GM19468 (cell line): ENCODE data around the gene ANKS1B.

Experiments used
- ATAC-seq: cut with Tn5 transposase; IDR thresholded peaks from one replicate; pipeline ENCODE4 v1.9.1; 2021; ENCODE audit warnings: mild to moderate bottlenecking, moderate library complexity, moderate number of reproducible peaks; ENCODE audit not compliant: unreplicated experiment; ENCODE audit errors: extremely low read depth

The ANKS1B gene

GRCh38 chr12:99505805-99506204, 478.9 kb downstream of the ANKS1B start:
- ATAC-seq, result no peak

DNA sequence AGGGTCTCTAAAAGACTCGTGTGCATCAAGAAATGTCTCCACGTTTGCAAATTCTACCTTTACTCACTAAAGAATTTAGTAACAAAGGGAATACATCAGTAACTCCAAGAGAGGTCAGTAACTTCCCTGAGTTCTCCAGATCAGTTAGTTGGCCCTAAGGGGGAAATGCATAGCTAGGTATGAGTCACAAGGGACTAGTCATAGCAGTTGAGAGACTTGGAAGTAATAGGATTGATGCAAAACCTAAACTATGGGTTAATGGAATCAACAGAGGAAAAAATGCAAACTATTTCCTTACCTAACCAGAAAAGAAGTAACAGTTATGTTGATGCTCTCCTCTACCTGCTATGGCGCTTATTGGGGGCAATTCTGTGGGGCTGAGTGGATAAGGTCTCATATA, 486.0 kb downstream of the ANKS1B start:
- ATAC-seq, result no peak

GRCh38 chr12:99495799-99496198, 488.9 kb downstream of the ANKS1B start:
- ATAC-seq, result no peak

GRCh38 chr12:99493197-99493596, 491.5 kb downstream of the ANKS1B start:
- no peak for ATAC-seq

- no peak for ATAC-seq
These were observed 498.5 kb downstream of the ANKS1B start for GRCh38 chr12:99486277-99486676.

GRCh38 chr12:99479149-99479548, 505.6 kb downstream of the ANKS1B start:
- no peak for ATAC-seq

DNA sequence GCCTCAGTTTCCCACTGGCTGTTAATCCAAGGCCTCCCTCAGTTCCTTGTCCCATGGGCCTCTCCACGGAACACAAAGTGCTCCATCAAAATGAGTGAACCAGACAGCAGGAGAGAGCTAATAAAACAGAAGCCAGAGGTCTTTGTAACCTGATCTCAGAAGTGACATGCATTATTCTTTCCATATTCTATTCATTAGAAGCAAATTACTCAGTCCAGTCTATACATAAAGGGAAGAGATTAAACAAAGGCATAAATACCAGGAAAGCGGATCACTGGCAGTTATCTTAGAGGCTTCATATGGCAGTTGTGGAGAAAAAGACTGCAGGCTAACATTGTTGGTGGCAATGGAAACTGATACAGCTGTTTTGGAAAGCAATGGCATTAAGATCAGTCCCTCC, 507.8 kb downstream of the ANKS1B start:
- ATAC-seq, result no peak

DNA sequence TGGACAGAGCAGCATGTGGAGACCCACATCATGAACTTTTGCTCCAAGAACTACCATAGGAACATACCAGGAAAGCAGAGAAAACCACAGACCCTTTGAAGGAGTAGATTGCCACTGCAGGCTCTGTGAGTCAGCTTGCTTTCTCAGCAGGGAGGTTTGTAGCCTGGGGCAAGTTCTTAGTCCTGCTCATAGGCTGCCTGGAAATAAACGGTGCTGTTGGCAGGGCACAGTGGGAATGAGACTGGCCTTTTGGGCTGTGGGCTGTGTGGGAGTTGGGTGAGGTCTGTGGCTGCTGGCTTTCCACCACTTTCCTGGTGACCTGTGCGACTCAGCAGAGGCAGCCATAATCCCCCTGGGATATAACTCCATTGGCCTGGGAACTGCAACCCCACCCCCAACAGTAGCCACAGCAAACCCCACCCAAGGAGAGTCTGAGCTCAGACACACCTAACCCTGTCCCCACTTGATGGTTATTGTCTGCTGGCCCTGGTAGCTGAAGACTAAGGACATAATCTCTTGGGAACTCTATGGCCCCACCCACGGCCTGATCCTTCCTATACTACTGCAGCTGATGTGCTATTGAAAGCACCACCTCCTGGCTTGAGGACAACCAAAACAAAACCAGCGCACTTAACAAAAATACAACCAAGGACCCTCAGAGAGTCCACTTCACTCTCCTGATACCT, 529.2 kb downstream of the ANKS1B start:
- ATAC-seq, result no peak

DNA sequence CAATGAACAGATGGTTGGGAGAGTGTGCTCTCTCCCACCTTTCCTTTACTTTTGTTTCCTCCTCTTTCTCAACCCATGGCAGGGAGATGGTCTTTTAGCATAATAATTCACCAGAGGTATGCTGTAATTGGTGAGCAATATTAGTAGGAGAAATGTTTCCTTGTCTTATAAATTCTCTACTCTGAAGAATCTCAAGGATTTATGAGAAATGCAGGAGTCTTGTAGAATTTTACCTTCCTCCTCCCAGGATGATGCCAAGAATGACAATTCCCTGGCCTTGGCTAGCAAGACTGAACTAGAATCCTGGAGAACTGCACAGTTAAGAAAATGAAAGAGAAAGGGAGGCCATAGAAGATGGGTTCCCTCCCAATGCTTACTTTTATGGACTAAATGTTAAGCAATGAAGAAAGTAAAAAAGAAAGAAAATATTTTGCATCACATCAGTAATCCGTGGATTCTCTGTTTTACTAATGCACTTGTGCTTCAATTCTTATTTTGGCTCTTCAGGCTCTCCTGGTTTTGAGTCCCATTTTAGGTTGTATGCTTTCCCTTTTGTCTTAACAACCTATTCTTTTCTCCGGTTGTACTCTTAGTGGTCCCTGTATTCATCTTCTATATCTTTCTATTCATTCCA, 530.1 kb downstream of the ANKS1B start:
- no peak for ATAC-seq

DNA sequence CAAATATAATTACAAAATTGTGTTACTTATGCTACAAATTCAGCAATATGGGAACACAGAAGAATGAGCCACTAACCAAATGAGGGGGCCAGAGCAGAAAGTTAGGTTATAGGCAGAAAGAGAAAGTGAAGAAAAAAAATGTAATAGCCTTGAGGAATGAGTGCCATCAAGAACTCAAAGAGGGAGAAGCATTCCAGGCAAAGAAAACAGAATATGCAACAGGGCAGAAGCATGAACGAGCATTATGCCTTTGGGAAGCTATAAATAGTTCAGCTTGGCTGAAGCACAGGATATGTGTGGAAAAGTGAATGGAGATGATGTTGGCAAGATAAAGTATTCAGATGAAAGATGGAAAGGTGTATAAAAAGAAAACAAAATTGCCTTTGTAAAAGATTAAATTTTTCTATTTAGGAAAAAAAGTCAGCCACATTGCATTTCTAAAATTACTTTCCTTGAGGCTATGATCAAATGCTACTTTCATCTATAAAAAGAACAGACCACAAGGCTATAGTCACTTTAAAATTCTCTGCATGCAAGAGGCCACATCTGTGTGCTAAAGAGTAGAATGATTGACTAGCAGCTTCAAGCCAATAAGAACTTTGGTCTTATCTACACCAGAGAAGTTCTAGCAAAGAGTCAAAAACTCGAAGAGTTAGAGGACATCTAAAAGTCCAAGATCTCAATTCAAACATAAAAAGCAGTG, 530.7 kb downstream of the ANKS1B start:
- no peak for ATAC-seq

- ATAC-seq, result no peak
These were observed 534.6 kb downstream of the ANKS1B start for GRCh38 chr12:99450036-99450630.

DNA sequence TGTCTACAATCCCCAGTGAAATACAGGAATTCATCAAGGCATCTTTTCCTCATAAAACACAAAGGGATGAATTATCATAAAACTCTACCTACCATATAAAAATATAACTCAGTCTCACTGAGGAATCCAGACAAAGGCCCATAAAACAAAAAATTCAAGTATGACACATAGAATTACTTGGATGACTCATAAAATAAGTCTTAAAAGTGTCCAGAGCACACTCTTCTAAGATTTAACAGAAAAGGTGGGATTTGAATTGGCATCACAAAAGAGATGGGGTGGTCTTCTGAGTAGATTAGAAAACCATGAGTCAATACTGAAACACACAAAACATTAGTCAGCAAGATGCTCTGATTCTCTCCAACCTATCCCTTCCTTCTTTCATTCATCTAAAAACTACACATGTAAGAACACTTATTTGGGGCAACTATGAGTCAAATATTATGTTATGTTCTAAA, 539.8 kb downstream of the ANKS1B start:
- no peak for ATAC-seq

GRCh38 chr12:99442758-99443157, 542.0 kb downstream of the ANKS1B start:
- no peak for ATAC-seq

GRCh38 chr12:99439399-99439798, 545.3 kb downstream of the ANKS1B start:
- no peak for ATAC-seq

DNA sequence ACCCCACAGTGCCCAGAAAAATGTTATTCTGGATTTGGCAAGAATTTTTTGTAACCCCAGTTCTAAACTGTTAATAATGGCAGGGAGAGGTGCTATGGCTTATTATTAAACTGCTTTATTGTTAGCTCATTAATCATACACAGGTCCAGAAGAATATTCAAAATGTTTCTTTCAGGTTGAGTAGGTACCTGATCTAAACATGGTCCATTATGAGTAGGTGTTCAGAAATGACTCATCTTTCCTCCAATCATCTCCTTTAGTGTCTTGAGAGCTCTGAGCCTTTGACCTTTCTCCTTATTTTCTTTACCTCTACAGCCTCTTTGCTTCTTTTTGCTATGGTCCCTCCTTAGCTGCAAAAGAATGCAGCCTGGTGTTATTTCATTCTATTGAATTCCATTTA, 548.2 kb downstream of the ANKS1B start:
- ATAC-seq, result peak; percentile 98

- ATAC-seq, result no peak
These were observed 549.5 kb downstream of the ANKS1B start for GRCh38 chr12:99435095-99435791.

GRCh38 chr12:99433155-99433554, 551.6 kb downstream of the ANKS1B start:
- ATAC-seq, result no peak

DNA sequence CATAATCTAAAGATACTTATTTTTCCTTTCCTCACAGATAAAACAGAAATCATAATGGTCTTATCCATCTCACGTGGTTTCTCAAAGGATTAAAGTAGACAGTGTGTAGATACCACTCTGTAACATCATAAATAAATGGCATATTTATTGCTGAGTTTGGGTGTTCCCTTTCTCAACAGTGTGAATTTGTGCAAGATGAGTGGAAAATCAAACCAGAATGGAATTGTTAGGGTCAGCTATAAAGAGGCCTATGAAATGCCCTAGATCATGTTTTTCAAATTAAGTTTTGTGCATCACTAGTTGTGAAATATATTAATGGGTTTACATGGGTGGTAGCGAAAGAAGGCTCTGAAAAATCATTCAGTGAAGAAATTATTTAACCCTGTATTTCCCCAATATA, 553.5 kb downstream of the ANKS1B start:
- ATAC-seq, result no peak

DNA sequence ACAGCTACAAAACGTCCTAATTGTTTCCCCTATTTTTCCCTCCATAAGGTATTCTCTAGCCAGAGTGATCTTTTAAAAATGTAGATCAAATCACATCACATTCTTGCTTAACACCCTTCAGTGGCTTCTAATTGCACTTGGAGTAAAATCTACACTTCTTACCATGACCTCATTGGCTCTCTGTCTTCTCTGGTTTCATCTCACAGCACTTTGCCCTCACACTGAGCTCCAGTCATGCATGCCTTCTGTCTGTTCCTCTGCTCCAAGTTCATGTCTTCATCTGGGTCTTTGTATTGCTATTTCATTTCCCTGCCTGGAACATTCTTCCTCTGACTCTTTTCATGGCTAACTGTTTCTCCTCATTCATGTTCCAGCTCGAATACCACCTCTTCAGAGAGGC, 557.6 kb downstream of the ANKS1B start:
- peak; percentile 56 for ATAC-seq

- ATAC-seq, result no peak
These were observed 566.4 kb downstream of the ANKS1B start for GRCh38 chr12:99418379-99418778.
